NCI-H510A (cell line): Measurements from ENCODE around the gene GPRASP1.

Experiments used
- DNase-seq: peaks from one replicate; lab custom pipeline; 2025; lab: John Stamatoyannopoulos, UW

GPRASP1 gene

DNA sequence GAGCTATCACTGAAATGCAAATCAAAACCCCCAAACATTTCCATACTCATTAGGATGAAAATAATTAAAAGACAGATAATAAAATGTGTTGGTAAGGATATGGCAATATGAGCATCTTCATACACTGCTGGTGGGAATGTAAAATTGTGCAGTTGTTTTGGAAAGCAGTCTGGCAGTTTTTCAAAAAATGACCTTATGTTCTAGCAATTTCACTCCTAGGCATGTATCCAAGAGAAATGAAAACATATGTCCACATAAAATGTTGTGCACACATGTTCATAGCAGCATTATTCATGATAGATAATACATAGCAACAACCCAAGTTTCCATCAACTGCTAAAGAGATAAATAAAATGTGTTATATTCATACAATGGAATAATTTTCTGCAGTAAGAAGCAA, 46.2 kb downstream of the GPRASP1 start:
- no peak for DNase-seq
